GM12878 (cell line): ENCODE measurements around the gene SDHAF1. TPM values are rescaled to one million over a fixed set of nuclear protein-coding genes. Genes with fewer than 3 reads are reported as not detected.
A peak's percentile ranks its signal among the peaks of the same experiment; 100 is the strongest.

Experiments used
- BMI1 ChIP-seq: fragments of 450-650 bp; IDR thresholded peaks from 2 replicates; pipeline ENCODE4 v1.6.1; 2016; ENCODE audit warnings: mild to moderate bottlenecking, moderate library complexity, borderline replicate concordance
- CEBPZ ChIP-seq: fragments of 150-350 bp; IDR thresholded peaks from 2 replicates; pipeline ENCODE4 v1.6.1; 2016; ENCODE audit warnings: low read depth, low read length
- E4F1 ChIP-seq: fragments of 450-650 bp; IDR thresholded peaks from 2 replicates; pipeline ENCODE4 v1.6.1; 2018; ENCODE audit warnings: borderline replicate concordance, mild to moderate bottlenecking; ENCODE audit not compliant: partially characterized antibody
- EED ChIP-seq: sonication (generic); IDR thresholded peaks from 2 replicates; pipeline ENCODE4 v1.6.1; 2016; ENCODE audit warnings: antibody characterized with exemption, low read depth
- EGR1 ChIP-seq, 2 experiments: IDR thresholded peaks; 1 replicate in 1 of 2; 2 replicates in 1 of 2; pipeline ENCODE4 v1.6.1; 2011 to 2012; ENCODE audit warnings: low read depth in 2 of 2, low read length in 2 of 2, borderline replicate concordance in 1 of 2, mild to moderate bottlenecking in 1 of 2, moderate library complexity in 1 of 2
- EP300 ChIP-seq, 2 experiments: fragments of 150-350 bp in 1 of 2; IDR thresholded peaks; 2 replicates each; pipeline ENCODE4 v1.6.1; 2011 to 2012; ENCODE audit warnings: low read depth in 2 of 2, low read length in 2 of 2, borderline replicate concordance in 1 of 2, improper control_type of control experiment in 1 of 2, inconsistent platforms in 1 of 2; ENCODE audit not compliant: control insufficient read depth in 1 of 2
- ESRRA ChIP-seq: IDR thresholded peaks from 2 replicates; pipeline ENCODE4 v1.6.1; 2012; ENCODE audit warnings: mild to moderate bottlenecking, low read length, improper control_type of control experiment
- HDGF ChIP-seq: fragments of 450-650 bp; IDR thresholded peaks from 2 replicates; pipeline ENCODE4 v1.6.1; 2016; ENCODE audit warnings: antibody characterized with exemption
- LARP7 ChIP-seq: fragments of 450-650 bp; IDR thresholded peaks from 2 replicates; pipeline ENCODE4 v1.6.1; 2017; ENCODE audit warnings: mild to moderate bottlenecking
- MLLT1 ChIP-seq: fragments of 450-650 bp; IDR thresholded peaks from 2 replicates; pipeline ENCODE4 v1.6.1; 2016; ENCODE audit warnings: mild to moderate bottlenecking
- NR2C1 ChIP-seq: fragments of 450-650 bp; IDR thresholded peaks from 2 replicates; pipeline ENCODE4 v1.6.1; 2017; ENCODE audit warnings: antibody characterized with exemption, mild to moderate bottlenecking, moderate library complexity
- NR2F1 ChIP-seq: fragments of 450-650 bp; conservative IDR thresholded peaks from 2 replicates; pipeline ENCODE4 v1.6.1; 2017; ENCODE audit warnings: mild to moderate bottlenecking
- PBX3 ChIP-seq: IDR thresholded peaks from 2 replicates; pipeline ENCODE4 v1.6.1; 2011; ENCODE audit warnings: mild to moderate bottlenecking, low read depth, low read length, moderate library complexity; ENCODE audit not compliant: insufficient replicate concordance
- POLR2AphosphoS5 ChIP-seq: IDR thresholded peaks from 2 replicates; pipeline ENCODE4 v1.6.1; 2011; ENCODE audit warnings: mild to moderate bottlenecking, low read length, inconsistent platforms
- RFX5 ChIP-seq: IDR thresholded peaks from 2 replicates; pipeline ENCODE4 v1.6.1; 2011; ENCODE audit warnings: low read depth, low read length, improper control_type of control experiment
- SIX5 ChIP-seq: IDR thresholded peaks from 2 replicates; pipeline ENCODE4 v1.6.1; 2011; ENCODE audit warnings: mild to moderate bottlenecking, low read depth, low read length, moderate library complexity; ENCODE audit not compliant: severe bottlenecking
- SMAD5 ChIP-seq: IDR thresholded peaks from 2 replicates; pipeline ENCODE4 v1.6.1; 2016; ENCODE audit warnings: antibody characterized with exemption, low read depth
- SMARCA5 ChIP-seq: fragments of 450-650 bp; IDR thresholded peaks from 2 replicates; pipeline ENCODE4 v1.6.1; 2017; ENCODE audit warnings: mild to moderate bottlenecking
- SRF ChIP-seq, 2 experiments: IDR thresholded peaks; 2 replicates each; pipeline ENCODE4 v1.6.1; 2011; ENCODE audit warnings: low read depth in 2 of 2, low read length in 2 of 2, mild to moderate bottlenecking in 1 of 2, moderate library complexity in 1 of 2
- ZNF217 ChIP-seq: fragments of 450-650 bp; IDR thresholded peaks from 2 replicates; pipeline ENCODE4 v1.6.1; 2017; ENCODE audit warnings: antibody characterized with exemption, mild to moderate bottlenecking
- ZZZ3 ChIP-seq: IDR thresholded peaks from 2 replicates; pipeline ENCODE4 v1.6.1; 2011; ENCODE audit warnings: low read depth; ENCODE audit not compliant: control insufficient read depth, insufficient read length
- polyA plus RNA-seq, 11 experiments: library from polyadenylated mRNA; depleted of rRNA in 4 of 11; unstranded in 6 of 11; stranded (reverse) in 5 of 11; fragments of >200 nt; fragmentation: Nextera tagmentation in 4 of 11; fragmentation: Illumina TruSeq in 1 of 11; extraction: Ambion mirVana in 4 of 11; extraction: Trizol in 1 of 11; gene quantifications; 1 replicate in 1 of 11; 2 replicates in 10 of 11; pipeline versions ENCODE4 v1.2.1 to v1.2.3, GENCODE V29; 2011 to 2016; ENCODE audit warnings: inconsistent platforms in 2 of 11, missing spikeins in 2 of 11, low read depth in 1 of 11
- total RNA-seq, 4 experiments: library from RNA; depleted of rRNA in 3 of 4; stranded (reverse); fragments of >200 nt in 3 of 4; fragmentation: Illumina TruSeq in 1 of 4; extraction: Trizol in 1 of 4; gene quantifications; 2 replicates each; pipeline versions ENCODE4 v1.2.1 to v1.2.3, GENCODE V29; 2013 to 2021

SDHAF1 gene
- total and polyA plus RNA-seq, 10 of the 15 experiments (the other 5 are each of a cell fraction or from before 2014, with no cell fraction given) = 0.74 to 45.6 (median 24.4) TPM

- TF ChIP-seq HDGF (peak; percentile 95), SIX5 (peak; percentile 39), ESRRA (no peak), PBX3 (peak; percentile 85), SMAD5 (no peak; the same call in 1 of the 2 replicates), EED (peak; percentile 8; the same call in 1 of the 2 replicates), E4F1 (peak; percentile 67), BMI1 (no peak), RFX5 (0 out of 2 replicates have a peak, but pooled peaks have one; percentile 69), EGR1 (IDR thresholded peaks at IDR 0.05; ENCODE audit: borderline replicate concordance in 1 of 2, low read depth in 2 of 2, low read length in 2 of 2) (no peak; a peak in 1 of 3 replicates), SMARCA5 (peak; percentile 74), EP300 (IDR thresholded peaks at IDR 0.05; ENCODE audit: borderline replicate concordance in 1 of 2, control insufficient read depth in 1 of 2, low read depth in 2 of 2, low read length in 2 of 2) (no peak), POLR2AphosphoS5 (peak; percentile 84), LARP7 (peak; percentile 96), ZNF217 (peak; percentile 26; the same call in 1 of the 2 replicates), ZZZ3 (no peak), NR2F1 (peak; percentile 100), SRF (IDR thresholded peaks at IDR 0.05; ENCODE audit: low read depth in 2 of 2, low read length in 2 of 2) (no peak), MLLT1 (no peak), CEBPZ (no peak), NR2C1 (peak; percentile 95)
These were observed at the start of gene SDHAF1 (continued) for GRCh38 chr19:35995048-35995993.
